Measurements from ENCODE around the gene SUSD6.
"Not testable (repeated sequence)": the region's sequence is repeated elsewhere in the genome, so short reads cannot be mapped to it uniquely, and the experiment has no call there.

Gene SUSD6

DNA sequence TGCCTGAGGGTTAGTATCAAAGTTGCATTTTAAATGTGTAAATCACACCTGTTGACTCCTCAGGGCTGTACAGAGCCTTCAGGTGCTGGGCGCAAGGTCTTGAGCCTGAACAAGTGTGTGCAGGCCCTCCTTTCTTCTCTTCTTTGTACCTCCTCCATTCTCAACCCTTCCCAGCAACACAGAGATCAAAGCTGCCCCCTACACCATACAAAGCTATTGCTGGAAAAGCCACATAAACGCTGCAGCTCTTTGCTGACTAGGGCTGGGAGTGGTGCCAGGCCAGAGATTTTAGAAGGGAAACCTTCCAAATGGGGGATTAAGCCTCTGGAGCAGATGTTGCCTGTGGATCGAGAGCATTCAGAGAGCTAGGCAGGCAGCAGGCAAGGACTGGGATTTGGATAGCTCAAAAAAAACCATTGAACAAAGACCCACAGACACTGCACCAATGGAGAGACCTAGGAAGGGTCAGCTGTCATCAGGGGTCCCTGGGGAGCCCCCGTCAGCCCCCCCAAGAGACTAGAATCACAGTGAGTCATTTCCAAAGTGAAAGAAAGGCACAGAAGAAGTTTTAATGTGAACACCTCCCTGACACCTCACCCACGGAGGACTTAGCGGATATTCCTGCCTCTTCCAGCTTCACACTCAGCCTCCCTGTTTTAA lies 18.2 kb upstream of the SUSD6 start:
- DNase-seq = no peak

DNA sequence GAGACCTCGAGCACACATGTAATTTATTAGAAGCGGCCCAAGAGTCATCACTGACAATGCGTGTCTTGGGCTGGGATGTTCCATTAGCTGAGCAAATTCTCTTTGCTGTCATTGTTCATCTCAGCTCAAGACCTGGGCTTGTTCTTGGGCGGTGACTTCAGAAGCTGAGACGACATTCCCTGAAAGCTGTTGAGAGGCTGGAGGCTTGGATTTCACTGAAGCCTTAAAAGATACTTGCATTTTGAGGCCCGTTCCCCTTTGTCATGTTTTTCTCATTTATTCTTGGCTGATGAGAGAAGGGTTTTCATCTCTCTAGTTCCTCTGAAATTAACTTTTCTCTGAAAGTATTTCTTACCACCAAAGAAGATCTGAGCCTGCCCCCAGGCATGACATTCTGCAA lies 16.6 kb upstream of the SUSD6 start:
- DNase-seq = no peak

DNA sequence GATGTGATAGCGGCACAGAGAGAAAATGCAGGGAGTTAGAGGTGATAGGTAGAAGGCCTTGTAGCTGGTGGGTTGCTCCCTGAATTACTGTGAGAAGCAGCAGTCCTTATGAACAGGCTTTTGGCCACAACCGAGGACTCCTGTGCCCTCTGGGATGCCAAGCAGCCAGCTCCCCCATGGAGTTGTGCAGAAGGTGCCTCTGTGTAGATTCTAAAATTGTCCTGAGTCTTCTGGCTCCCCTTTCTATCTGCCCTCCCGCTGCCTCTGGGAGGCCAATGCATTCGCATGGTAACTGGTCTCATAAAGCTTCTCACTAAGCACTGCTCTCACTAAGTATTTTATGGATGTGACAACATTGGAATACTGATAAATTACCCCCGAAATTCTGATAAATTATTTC lies 16.1 kb upstream of the SUSD6 start:
- DNase-seq = no peak

DNA sequence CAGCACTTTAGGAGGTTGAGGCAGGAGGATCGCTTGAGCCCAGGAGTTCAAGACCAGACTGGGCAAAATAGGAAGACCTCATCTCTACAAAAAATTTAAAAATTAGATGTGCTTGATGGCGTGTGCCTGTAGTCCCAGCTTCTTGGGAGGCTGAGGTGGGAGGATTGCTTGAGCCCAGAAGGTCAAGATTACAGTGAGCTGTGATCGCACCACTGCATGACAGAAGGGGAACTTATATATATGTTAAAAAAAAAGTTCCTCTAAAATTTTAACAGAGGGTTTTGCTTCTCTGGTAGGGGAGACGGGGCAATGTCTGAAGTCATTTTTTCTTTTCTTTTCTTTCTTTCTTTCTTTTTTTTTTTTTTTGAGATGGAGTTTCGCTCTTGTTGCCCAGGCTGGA lies 12.0 kb upstream of the SUSD6 start:
- DNase-seq = not testable (repeated sequence)

DNA sequence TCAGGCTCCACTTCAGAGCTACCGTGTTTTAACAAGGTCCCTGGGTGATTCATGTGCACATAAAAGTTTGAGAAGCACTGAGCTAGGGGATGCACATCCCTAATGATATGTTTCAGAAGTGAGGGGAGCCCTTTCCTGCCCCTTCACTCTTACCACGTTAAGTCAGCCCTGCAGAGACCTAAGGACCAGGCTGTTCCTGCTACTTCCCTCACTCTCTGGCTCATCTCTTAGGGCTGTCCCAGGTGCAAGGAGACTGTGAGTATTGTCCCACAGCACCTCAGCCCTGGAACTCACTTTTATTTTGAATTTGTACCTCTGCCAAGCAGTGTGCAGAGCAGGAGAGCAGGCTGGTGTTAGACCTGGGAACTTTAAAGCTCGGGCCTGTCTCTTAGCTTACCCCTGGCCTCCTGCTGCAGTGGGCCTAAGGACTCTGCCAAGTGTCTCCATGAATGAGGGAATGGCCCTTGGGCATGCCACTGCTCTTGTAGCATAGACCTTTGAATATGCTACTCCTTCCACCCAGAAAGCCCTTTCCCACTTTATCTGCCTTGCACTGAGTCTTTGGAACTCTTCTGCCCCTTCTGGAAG lies 11.0 kb upstream of the SUSD6 start:
- DNase-seq = no peak

DNA sequence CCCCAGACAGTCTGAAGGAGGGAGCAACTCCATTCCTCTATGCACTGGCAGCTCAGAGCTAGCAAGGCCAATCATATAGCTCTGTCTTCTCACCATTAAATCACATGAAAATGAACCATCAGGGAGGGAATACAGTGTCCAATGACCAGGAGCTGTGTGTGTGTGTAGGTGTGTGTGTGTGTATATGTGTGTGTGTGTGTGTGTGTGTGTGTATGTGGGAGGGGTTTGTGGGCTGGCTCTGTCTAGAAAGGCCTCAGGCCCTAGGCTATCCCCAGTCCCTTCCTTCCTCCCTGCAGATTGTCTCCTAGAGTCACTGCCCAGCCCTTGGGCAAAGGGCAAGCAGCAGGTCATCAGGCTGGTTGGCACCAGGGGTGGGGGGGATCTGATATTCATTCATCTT lies 5.7 kb upstream of the SUSD6 start:
- no peak for DNase-seq

DNA sequence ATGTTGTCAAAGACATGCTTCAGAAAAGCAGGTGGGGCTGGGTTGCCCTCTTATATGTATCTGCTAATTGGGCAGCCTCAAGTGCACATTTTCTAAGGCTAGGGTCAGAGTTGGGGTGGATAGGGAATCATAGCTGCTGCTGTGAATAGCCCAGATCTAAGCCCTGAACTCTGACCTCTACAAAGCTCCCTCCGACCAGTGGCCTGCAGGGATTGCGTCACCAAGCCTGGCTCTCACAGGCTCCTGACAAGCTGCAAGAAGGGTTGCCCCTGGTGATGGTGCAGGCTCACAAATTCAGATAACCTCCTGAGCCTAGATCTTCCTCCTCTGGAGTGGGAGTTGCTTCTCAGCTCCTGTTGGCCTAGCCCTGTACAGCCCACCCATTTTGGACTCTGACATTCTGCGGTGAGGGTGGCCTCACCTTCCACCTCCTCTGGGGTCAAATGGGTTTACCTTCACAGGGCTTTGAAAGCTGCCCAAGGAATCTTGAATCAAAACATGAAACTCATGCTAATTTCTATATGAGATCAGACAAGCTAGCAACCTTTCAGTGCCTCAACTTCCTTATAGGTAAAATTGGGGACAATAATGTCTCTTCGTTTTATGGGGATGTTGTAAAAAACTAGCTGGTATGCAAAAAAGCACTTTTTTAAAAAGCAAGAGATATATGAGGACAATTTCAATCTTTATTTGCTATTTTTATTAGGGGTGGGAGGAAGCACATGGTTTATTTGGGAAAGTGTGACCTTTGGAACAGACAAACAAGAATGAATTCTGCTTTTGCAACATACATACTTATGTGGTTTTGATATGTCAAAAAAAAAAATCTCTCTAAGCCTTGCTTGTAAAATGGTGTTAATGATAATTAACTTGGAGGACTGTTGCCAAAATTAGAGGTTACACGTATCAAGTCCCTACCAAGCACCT lies 4.9 kb upstream of the SUSD6 start:
- no peak for DNase-seq

DNA sequence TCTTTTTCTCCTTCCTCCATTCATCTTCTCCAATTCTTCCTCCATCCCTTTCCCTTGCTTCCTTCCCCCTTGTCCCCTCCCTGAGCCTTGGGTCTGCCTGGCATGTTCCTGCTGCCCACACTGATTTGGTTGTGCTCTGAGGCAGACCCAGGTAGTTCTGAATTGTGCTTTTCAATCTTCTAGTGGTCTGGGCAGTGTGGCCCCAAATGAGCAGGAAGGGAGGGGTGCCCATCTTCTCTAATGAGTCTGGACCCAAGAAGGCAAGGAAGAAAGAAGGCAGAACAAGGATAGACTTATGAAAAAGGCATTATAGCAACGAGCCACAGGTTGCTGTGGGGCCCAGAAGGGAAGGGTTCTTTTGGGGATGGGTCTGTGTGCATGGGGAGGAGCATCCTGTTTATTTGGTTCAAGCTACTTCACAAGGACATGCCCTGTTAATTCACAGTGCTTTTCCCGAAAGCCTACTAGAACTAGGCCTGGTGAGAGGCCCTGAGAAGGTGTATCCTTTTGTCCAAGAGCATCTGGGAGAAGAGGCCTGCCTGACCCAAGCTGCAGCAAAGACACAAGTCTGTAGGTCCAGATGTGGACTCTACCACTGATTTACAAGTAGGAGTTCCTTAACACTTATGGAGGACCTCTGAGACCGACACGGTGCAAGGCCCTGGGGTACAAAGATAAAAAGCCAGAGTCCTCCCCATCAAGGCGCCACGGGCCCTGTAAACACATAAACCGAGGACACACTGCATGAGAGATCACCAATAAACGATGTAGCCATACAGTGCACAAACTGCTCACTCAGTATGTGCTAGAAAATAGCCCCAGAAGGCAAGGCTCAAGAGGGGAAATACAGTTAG lies 1.1 kb upstream of the SUSD6 start:
- DNase-seq = no peak

DNA sequence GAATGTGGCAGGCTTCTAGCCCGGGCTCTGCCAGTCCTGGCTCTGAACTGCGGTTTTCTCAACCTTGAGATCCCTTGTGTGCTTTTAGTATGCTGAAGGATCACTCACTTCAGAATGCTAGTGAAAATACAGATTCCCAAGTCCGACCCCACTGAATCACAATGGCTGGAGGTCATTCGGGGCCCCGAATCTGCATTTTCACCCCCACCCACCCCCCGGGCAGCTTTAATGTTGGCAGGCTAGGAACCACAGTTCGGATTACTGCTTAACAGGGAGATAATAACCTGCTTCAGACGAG lies 573 bp upstream of the SUSD6 start:
- DNase-seq = peak; percentile 29 to 46

DNA sequence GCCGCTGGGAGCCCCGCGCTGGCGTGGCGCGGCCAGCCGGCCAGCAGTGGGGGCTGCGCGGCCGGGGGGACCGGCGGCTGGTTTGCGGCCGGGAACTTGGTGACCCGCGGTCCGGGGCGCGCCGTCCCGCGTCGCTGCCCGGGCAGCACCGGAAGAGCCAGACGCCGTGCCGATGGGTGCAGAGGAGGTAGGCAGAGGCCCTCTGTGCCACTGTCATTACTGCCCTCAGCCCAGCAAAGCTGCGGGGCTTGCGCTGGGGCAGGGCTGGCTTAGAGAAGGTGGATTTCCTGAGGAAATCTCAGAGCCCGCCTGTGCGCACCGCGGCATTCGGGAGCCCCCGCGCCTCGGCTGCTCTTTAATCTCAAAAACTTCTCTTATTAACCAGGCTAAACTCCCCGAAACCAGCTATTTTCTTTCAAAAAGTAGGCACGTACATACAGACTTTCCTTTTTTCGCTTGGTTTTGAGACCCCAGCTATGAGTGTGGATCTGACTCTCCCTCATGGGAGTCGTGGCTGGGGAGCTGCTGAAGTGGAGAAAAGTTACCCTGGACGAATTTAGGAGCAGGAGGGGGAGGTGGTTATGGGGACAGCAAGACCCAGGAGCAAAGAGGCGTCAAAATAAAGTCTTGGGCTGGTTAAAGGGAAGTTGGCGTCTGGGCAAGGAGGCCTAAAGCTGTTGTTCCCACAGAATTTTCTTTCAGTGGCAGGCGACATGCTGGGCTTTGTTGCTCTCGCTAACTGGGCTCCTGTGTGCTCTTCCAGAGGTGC lies 802 bp downstream of the SUSD6 start:
- DNase-seq = peak in 1 of 2 experiments; percentile 19

DNA sequence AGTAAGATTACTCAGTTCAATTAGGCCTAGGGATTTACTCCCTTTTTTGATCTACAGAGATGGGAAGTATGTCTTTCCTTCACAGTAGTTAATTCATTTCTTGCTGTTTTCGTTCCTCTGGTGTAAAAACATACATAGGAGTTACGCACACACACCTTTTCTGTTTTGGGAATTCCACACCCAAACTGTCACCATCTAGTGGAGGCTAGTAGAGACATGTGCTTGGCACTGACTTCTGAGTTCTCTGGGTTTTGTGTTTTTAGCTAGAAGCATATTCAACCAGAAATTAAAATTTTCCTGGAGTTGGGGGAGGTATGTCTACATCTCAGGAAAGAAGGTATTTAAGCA lies 1.4 kb downstream of the SUSD6 start:
- DNase-seq = peak in 1 of 2 experiments; percentile 20

DNA sequence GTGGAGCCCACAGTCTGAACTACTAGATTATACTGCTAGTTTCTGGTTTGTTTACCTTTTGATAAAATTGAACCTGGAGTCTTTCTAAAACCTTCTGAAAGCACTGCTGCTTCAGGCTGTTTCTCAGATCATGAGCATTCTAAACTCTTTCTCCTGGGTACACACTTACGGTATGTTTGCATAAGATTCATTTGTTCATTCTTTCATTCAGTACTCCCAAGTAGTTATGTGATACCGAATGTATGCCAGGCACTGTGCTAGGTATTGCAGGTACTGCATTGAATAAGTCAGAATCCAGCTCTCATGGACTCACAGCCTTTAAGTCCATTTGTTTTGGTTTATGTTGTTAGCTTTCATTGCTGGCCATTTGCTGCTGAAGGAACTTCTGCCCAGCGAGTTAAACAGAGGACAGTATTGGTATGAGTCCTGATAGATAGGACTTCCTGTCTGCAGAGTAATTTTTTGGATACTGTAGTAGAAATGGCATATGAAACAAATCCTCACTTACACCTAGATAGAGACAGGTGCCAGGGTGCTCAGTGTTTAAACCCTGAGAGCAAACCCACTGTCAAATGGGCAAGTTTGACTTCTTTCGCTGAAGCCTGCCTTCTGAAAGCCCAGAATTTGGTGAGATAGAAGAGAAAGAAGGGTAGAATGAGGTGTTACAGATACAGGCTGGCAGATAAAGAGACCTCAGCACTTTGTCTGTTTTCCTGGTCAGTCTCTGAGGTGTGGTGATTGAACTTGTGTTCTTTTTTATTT lies 2.1 kb downstream of the SUSD6 start:
- no peak for DNase-seq

DNA sequence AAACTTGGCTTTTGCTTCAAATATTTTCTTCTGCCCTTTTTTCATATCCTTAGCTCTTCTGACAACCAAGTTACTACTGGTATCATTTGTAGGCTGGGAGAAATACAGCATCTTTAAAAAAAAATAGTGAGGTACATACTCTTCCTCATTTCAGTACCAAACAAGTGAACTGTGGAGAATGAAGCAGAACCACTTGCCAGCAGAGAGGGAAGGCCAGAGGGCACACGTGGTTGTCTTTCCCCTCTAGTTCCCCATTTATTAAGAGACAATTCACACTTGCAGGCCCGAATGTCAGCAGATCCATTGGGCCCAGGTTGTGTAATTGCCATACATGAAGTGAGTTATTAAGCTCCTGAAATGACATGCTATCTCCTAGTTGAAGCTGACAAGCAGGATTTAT lies 3.2 kb downstream of the SUSD6 start:
- DNase-seq = no peak

DNA sequence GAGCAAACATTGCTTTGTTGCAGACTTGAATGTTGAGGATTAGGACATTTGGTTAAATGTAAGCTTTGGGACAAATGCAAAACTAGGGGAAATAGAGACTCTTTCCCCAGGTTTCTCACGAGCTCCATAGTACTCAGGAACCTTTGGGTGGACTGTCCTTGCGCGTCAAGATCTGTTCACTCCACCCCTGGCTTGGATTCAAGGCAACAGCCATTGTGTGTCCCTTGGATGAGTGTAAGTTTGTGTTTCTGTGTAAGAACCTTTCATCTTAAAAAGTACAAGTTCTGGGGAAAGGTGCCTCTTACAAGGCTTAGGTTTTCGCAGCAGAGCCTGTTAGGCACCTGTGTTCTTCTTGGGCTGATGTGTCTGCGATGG lies 3.7 kb downstream of the SUSD6 start:
- no peak for DNase-seq

DNA sequence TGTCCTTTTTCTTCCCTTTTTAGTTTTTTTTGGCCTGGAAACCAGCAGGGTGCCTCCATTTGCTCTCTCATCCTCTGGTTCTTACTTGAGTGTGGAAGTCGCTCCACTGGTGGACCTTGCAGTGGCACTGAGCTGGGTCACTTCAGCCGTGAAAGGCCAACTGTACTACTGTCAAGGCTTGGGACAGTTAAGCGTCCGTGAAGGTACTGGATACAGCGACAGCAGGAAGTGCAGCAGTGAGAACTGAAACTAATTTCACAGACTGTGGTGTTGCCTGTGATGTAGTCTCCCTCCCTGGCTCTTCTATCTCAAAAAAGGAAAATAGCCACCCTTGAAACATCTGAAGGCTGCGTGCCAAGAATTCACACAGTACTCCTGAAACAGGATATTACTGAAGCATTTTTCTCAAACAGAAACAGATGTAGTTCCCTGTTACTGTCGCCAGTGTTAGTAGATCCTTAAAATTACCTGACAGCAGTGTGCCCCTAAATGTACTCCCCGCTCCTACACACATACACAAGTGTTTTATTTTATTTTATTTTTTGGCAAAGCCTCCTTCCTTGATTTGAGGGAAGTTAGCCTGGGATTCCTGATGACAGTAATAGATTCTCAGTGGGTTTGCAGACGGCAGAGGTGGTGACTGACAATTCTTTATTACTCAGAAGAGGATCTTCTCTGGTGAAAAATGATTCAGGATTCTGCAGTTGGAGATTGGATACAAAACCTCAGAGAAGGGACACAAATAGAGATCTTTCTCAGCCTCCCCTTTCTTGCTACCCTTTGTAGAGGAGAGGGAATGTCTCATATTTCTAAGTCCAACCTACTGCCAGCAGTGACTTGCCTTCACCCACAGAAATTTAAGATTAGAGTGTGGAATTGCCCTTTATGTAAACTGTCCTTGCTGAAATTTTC lies 4.4 kb downstream of the SUSD6 start:
- DNase-seq = no peak

DNA sequence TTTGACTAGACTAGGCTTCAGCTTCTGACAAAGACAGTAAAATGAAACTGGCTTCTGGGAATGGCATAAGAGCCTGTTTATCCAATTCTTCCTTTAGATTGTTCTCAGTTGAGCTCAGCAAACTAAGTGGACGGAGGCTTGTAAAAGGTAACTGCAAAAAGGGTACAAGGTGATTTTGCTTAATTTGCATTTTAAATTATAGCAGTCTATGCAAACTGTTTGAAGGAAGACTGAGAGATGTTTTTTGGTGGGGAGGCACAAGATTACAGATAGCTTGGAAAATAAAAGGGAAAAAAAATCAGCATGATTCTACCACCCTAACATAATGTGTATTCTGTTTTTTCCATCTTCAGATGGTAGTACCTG lies 5.0 kb downstream of the SUSD6 start:
- DNase-seq = no peak

DNA sequence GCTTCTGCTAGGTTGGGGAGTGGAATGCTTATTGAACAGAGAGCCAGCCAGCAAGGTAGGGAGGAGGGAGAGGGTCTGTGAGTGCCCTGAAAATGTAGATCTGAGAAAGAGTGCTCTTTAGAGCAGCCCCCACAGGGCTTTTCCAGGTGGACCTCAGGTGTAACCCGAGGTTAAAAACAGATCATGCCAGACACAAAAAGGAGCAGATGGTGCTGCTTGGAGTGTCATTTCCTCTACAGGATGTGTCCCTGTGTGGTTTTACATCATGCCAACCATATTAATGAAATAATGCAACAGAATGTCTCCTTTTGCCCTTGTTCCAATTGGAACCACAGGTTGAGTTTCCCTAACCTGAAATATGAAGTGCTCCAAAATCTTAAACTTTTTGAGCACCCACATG lies 6.4 kb downstream of the SUSD6 start:
- no peak for DNase-seq

DNA sequence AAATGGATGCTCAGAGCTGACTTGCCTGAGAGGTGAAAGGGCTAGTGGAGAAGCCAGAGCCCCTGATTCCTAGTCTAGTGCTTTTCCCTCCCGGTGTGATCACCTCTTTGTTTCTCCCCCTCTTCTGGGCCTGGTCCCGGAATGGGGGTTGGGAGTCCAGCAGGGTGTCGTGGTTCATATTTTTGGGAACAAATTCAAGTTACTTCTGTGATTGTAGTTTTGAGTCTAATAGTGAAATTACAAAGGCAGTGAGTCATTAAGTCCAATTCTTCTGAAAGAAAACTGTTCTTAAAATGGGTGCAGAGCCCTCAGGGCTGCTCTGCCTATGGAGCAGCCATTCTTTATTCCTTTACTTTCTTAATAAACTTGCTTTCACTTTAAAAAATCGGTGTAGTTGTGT lies 7.6 kb downstream of the SUSD6 start:
- DNase-seq = no peak

DNA sequence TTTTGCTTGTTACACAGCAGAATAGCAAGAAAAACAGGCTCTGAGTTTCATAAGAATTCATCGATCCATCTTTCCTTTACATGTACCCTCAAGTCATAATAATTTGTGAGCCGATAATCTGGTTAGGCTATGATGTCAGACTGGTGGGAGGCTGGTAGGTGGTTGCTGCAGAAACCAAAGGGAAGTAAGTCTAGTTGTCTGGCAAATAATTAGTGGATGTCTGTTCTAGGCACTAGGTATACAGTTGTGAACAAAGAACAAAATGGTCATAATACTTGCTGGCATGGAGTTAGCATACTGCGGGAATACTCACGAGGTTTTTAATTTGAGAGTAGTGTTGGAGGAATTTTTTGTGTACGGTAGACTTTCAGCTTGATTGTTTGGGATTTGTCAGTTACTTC lies 8.8 kb downstream of the SUSD6 start:
- no peak for DNase-seq

DNA sequence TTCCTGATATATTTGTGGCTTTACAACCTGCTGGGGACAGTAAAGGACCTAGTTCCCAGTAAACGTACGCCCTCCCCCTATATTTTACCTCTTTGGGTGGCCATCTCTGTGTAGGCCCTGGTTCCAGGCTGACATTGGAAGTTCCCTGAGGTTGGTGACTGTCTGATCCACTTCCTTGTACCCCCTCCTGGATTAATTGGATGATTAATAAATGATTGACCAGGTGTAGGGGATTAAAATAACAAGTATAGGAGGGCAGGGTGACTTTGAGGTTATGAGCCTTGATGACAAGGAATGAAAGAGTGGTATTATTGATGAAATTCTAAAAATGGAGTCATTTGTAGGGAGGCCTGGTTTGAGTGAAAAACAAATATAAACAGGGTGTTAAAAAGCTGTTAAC lies 9.6 kb downstream of the SUSD6 start:
- no peak for DNase-seq

DNA sequence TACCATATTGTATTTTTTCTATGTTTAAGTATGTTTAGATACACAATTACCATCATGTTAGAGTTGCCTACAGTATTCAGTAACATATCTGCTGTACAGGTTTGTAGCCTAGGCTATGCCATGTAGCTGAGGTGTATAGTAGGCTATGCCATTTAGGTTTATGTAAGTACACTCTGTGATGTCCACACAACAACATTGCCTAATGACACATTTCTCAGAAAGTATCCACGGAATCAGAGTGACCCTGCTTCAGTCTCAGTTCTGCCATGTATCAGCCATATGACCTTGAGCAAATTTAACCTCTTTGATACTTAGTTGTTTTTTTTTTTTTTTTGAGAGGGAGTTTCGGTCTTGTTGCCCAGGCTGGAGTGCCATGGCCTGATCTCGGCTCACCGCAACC lies 12.7 kb downstream of the SUSD6 start:
- DNase-seq = no peak

Measured in SHP77 (cell line).